Stimulated activated effector memory CD8-positive, alpha-beta T cell treated with anti-CD3 and anti-CD28 coated beads, Interleukin-12 subunit alpha, Interleukin-12 subunit beta, amount 100 ng/mL, for 72 hours (primary cell): ENCODE data around the gene ADGRG4.
"Not testable (repeated sequence)": the region's sequence is repeated elsewhere in the genome, so short reads cannot be mapped to it uniquely, and the experiment has no call there.

Source experiments
- ATAC-seq: fragments of 150-1000 bp; cut with Tn5 transposase; 2 replicates; pipeline ENCODE4 v1.10.0; 2021
- DNase-seq, 2 donors: peaks; one replicate each; pipeline ENCODE4 v3.0.0; 2021 to 2022; ENCODE audit warnings: low spot score in 2 of 2
- H3K27ac Mint-ChIP-seq: one replicate; pipeline ENCODE4 v1.8.0; 2022; ENCODE audit warnings: mild to moderate bottlenecking, mixed read lengths
- H3K36me3 Mint-ChIP-seq: one replicate; pipeline ENCODE4 v1.8.0; 2022; ENCODE audit warnings: mild to moderate bottlenecking, mixed read lengths
- H3K4me1 Mint-ChIP-seq: one replicate; pipeline ENCODE4 v1.8.0; 2022; ENCODE audit warnings: mixed read lengths
- H3K4me3 Mint-ChIP-seq: one replicate; pipeline ENCODE4 v1.8.0; 2022; ENCODE audit warnings: mild to moderate bottlenecking, mixed read lengths
- H3K9me3 Mint-ChIP-seq: one replicate; pipeline ENCODE4 v1.8.0; 2022; ENCODE audit warnings: mixed read lengths

ADGRG4 gene

GRCh38 chrX:136300721-136301120 is at the start of gene ADGRG4:
ADGRG4 (plus strand) TSS chrX:136300963; CDS start chrX:136308778, 7,815 bp downstream.
- H3K27ac Mint-ChIP-seq, H3K4me1 Mint-ChIP-seq: not testable (repeated sequence)

GRCh38 chrX:136251041-136251991 is 49.4 kb upstream of the ADGRG4 start, which contains the start of gene MAP7D3:
MAP7D3 (minus strand) TSS chrX:136251400; CDS start chrX:136251358, 42 bp downstream.
- Mint-ChIP-seq H3K9me3 (no peaks in the 10 kb centered on the region), H3K4me3 (peak within 1 kb of the TSS; percentile 76)
- DNase-seq: peak; percentile 50 to 72

More at GRCh38 chrX:136300721-136301120, at the start of gene ADGRG4:
- ATAC-seq, H3K36me3 Mint-ChIP-seq, H3K9me3 Mint-ChIP-seq, H3K4me3 Mint-ChIP-seq, DNase-seq: not testable (repeated sequence)

GRCh38 chrX:136255541-136255940 is 45.2 kb upstream of the ADGRG4 start:
- no peak for ATAC-seq
- Mint-ChIP-seq H3K27ac (no peak overlapping the region), H3K36me3 (no peaks in the 10 kb centered on the region), H3K4me3 (no peak overlapping the region), H3K9me3 (no peaks in the 10 kb centered on the region), H3K4me1 (peaks cover 13% of the 10 kb centered on the region)
- no peak for DNase-seq

More at GRCh38 chrX:136251041-136251991, 49.4 kb upstream of the ADGRG4 start, which contains the start of gene MAP7D3:
- ATAC-seq: peak; percentile 95
- Mint-ChIP-seq H3K4me1 (peaks cover 9% of the 10 kb centered on the region), H3K27ac (peak within 1 kb of the TSS; percentile 90), H3K36me3 (peaks cover 7% of the 10 kb centered on the region)

GRCh38 chrX:136256026-136256425 is 44.7 kb upstream of the ADGRG4 start:
- ATAC-seq: no peak
- H3K4me1 Mint-ChIP-seq: peaks cover 13% of the 10 kb centered on the region
- H3K4me3 Mint-ChIP-seq: no peak overlapping the region
- H3K27ac Mint-ChIP-seq: no peak overlapping the region
- no peaks in the 10 kb centered on the region for H3K36me3 Mint-ChIP-seq
- no peaks in the 10 kb centered on the region for H3K9me3 Mint-ChIP-seq
- DNase-seq: no peak

GRCh38 chrX:136258951-136259350 is 41.8 kb upstream of the ADGRG4 start:
- no peaks in the 10 kb centered on the region for H3K36me3 Mint-ChIP-seq
- no peaks in the 10 kb centered on the region for H3K9me3 Mint-ChIP-seq
- peaks cover 13% of the 10 kb centered on the region for H3K4me1 Mint-ChIP-seq
- no peak overlapping the region for H3K4me3 Mint-ChIP-seq
- DNase-seq: no peak
- H3K27ac Mint-ChIP-seq: no peak overlapping the region
- no peak for ATAC-seq

- DNase-seq (no peak), ATAC-seq (peak; percentile 77)
- Mint-ChIP-seq H3K4me3 (no peak overlapping the region), H3K4me1 (peaks cover 13% of the 10 kb centered on the region), H3K27ac (no peak overlapping the region), H3K9me3 (no peaks in the 10 kb centered on the region), H3K36me3 (no peaks in the 10 kb centered on the region)
Observed at GRCh38 chrX:136259543-136259942, 41.2 kb upstream of the ADGRG4 start.

GRCh38 chrX:136260776-136261175 is 40.0 kb upstream of the ADGRG4 start:
- H3K27ac Mint-ChIP-seq: no peak overlapping the region
- H3K4me1 Mint-ChIP-seq: peaks cover 13% of the 10 kb centered on the region
- no peak for ATAC-seq
- DNase-seq: no peak
- H3K9me3 Mint-ChIP-seq: no peaks in the 10 kb centered on the region
- H3K4me3 Mint-ChIP-seq: no peak overlapping the region
- no peaks in the 10 kb centered on the region for H3K36me3 Mint-ChIP-seq

- ATAC-seq (no peak), DNase-seq (no peak)
- Mint-ChIP-seq H3K9me3 (no peaks in the 10 kb centered on the region), H3K4me1 (peaks cover 13% of the 10 kb centered on the region), H3K4me3 (no peak overlapping the region), H3K36me3 (no peaks in the 10 kb centered on the region), H3K27ac (no peak overlapping the region)
Observed at GRCh38 chrX:136261321-136261720, 39.4 kb upstream of the ADGRG4 start.

- no peaks in the 10 kb centered on the region for H3K36me3 Mint-ChIP-seq
- no peak for DNase-seq
- peaks cover 13% of the 10 kb centered on the region for H3K4me1 Mint-ChIP-seq
- ATAC-seq: no peak
- no peak overlapping the region for H3K4me3 Mint-ChIP-seq
- no peaks in the 10 kb centered on the region for H3K9me3 Mint-ChIP-seq
- H3K27ac Mint-ChIP-seq: no peak overlapping the region
Observed at GRCh38 chrX:136262243-136262642, 38.5 kb upstream of the ADGRG4 start.

- DNase-seq (no peak), ATAC-seq (no peak)
- H3K4me3 Mint-ChIP-seq: no peak overlapping the region
- peaks cover 13% of the 10 kb centered on the region for H3K4me1 Mint-ChIP-seq
- H3K27ac Mint-ChIP-seq: no peak overlapping the region
- H3K9me3 Mint-ChIP-seq: no peaks in the 10 kb centered on the region
- H3K36me3 Mint-ChIP-seq: no peaks in the 10 kb centered on the region
Observed at GRCh38 chrX:136262812-136263315, 37.9 kb upstream of the ADGRG4 start.

- Mint-ChIP-seq H3K4me3 (no peak overlapping the region), H3K36me3 (no peaks in the 10 kb centered on the region), H3K27ac (no peak overlapping the region), H3K4me1 (no peaks in the 10 kb centered on the region), H3K9me3 (no peaks in the 10 kb centered on the region)
- no peak for ATAC-seq
- no peak for DNase-seq
Observed at GRCh38 chrX:136266828-136267227, 33.9 kb upstream of the ADGRG4 start.

- no peak for ATAC-seq
- peak; percentile 2 to 56 for DNase-seq
- no peak overlapping the region for H3K4me3 Mint-ChIP-seq
- no peaks in the 10 kb centered on the region for H3K36me3 Mint-ChIP-seq
- no peak overlapping the region for H3K27ac Mint-ChIP-seq
- H3K9me3 Mint-ChIP-seq: no peaks in the 10 kb centered on the region
- no peaks in the 10 kb centered on the region for H3K4me1 Mint-ChIP-seq
Observed at GRCh38 chrX:136268051-136269048, 32.4 kb upstream of the ADGRG4 start.

- no peak for DNase-seq
- no peak for ATAC-seq
- Mint-ChIP-seq H3K36me3 (no peaks in the 10 kb centered on the region), H3K9me3 (no peaks in the 10 kb centered on the region), H3K4me3 (no peak overlapping the region), H3K4me1 (no peaks in the 10 kb centered on the region), H3K27ac (no peak overlapping the region)
Observed at GRCh38 chrX:136269921-136270320, 30.8 kb upstream of the ADGRG4 start.

- DNase-seq: no peak
- H3K4me3 Mint-ChIP-seq: no peak overlapping the region
Observed at GRCh38 chrX:136271300-136271699, 29.5 kb upstream of the ADGRG4 start.

GRCh38 chrX:136272325-136272724 is 28.4 kb upstream of the ADGRG4 start:
- no peaks in the 10 kb centered on the region for H3K4me1 Mint-ChIP-seq

More at GRCh38 chrX:136271300-136271699, 29.5 kb upstream of the ADGRG4 start:
- Mint-ChIP-seq H3K9me3 (no peaks in the 10 kb centered on the region), H3K36me3 (no peaks in the 10 kb centered on the region), H3K4me1 (no peaks in the 10 kb centered on the region), H3K27ac (no peak overlapping the region)
- no peak for ATAC-seq

More at GRCh38 chrX:136272325-136272724, 28.4 kb upstream of the ADGRG4 start:
- Mint-ChIP-seq H3K9me3 (no peaks in the 10 kb centered on the region), H3K27ac (no peak overlapping the region), H3K4me3 (no peak overlapping the region), H3K36me3 (no peaks in the 10 kb centered on the region)
- no peak for ATAC-seq
- DNase-seq: no peak
